DOHH2 (cell line): ENCODE measurements around the gene RAD52.

Experiments used
- H3F3A ChIP-seq: fragments of 200-600 bp; sonication (generic), shearing (Covaris generic); 2 replicates; pipeline ENCODE4 v1.6.0; 2016; ENCODE audit warnings: antibody characterized with exemption, mild to moderate bottlenecking; ENCODE audit not compliant: control insufficient read depth, insufficient read depth
- H3K27ac ChIP-seq: fragments of 200-600 bp; sonication (generic); 2 replicates; pipeline ENCODE4 v1.5.1; 2014; ENCODE audit warnings: low read depth, mild to moderate bottlenecking, low read length, moderate library complexity
- H3K27me3 ChIP-seq: fragments of 200-600 bp; sonication (generic); 2 replicates; pipeline ENCODE4 v1.6.1; 2014; ENCODE audit warnings: mild to moderate bottlenecking, low read length, mixed read lengths; ENCODE audit not compliant: control insufficient read depth
- H3K36me3 ChIP-seq: fragments of 200-600 bp; sonication (generic); 2 replicates; pipeline ENCODE4 v1.6.1; 2014; ENCODE audit warnings: mild to moderate bottlenecking, low read length, moderate library complexity, mixed read lengths; ENCODE audit not compliant: control insufficient read depth
- H3K4me1 ChIP-seq: fragments of 200-600 bp; sonication (generic); 2 replicates; pipeline ENCODE4 v1.6.1; 2014; ENCODE audit warnings: mild to moderate bottlenecking, low read length, mixed read lengths; ENCODE audit not compliant: control insufficient read depth
- H3K4me2 ChIP-seq: fragments of 200-600 bp; sonication (generic); 2 replicates; pipeline ENCODE4 v1.6.0; 2014; ENCODE audit warnings: mild to moderate bottlenecking, low read length, moderate library complexity
- H3K4me3 ChIP-seq: fragments of 200-600 bp; sonication (generic); 2 replicates; pipeline ENCODE4 v1.5.1; 2014; ENCODE audit warnings: mild to moderate bottlenecking, low read length, mixed read lengths
- H3K79me2 ChIP-seq: fragments of 200-600 bp; sonication (generic); 2 replicates; pipeline ENCODE4 v1.6.1; 2014; ENCODE audit warnings: mild to moderate bottlenecking, low read length, mixed read lengths; ENCODE audit not compliant: control insufficient read depth
- H3K9me2 ChIP-seq: fragments of 200-600 bp; sonication (generic); replicated peaks from 2 replicates; pipeline ENCODE4 v1.6.1; 2014; ENCODE audit warnings: mild to moderate bottlenecking, low read length, mixed read lengths; ENCODE audit not compliant: control insufficient read depth
- H3K9me3 ChIP-seq: fragments of 200-600 bp; sonication (generic); 2 replicates; pipeline ENCODE4 v1.6.1; 2014; ENCODE audit warnings: antibody characterized with exemption, low read length, mixed read lengths; ENCODE audit not compliant: control insufficient read depth, insufficient read depth
- H4K20me1 ChIP-seq: fragments of 200-600 bp; sonication (generic); 2 replicates; pipeline ENCODE4 v1.6.0; 2014; ENCODE audit warnings: low read depth, mild to moderate bottlenecking, antibody characterized with exemption, low read length, moderate library complexity; ENCODE audit not compliant: control insufficient read depth, insufficient read depth
- CTCF ChIP-seq: fragments of 200-600 bp; sonication (generic); IDR thresholded peaks from one replicate; pipeline ENCODE4 v1.5.1; 2014; ENCODE audit warnings: antibody characterized with exemption, mild to moderate bottlenecking, low read depth, low read length; ENCODE audit not compliant: poor library complexity, severe bottlenecking
- EZH2phosphoT487 ChIP-seq: fragments of 200-600 bp; sonication (generic); IDR thresholded peaks from 2 replicates; pipeline ENCODE4 v1.6.1; 2017; ENCODE audit warnings: borderline replicate concordance, mild to moderate bottlenecking, antibody characterized with exemption, low read length, moderate library complexity, mixed read lengths

Gene RAD52

GRCh38 chr12:897386-897785, 52.1 kb downstream of the RAD52 start:
- Histone ChIP-seq H3K27ac (no peak overlapping the region), H3F3A (no peaks in the 10 kb centered on the region), H3K9me2 (no peaks in the 10 kb centered on the region), H4K20me1 (no peaks in the 10 kb centered on the region), H3K27me3 (no peaks in the 10 kb centered on the region), H3K9me3 (no peaks in the 10 kb centered on the region), H3K36me3 (peaks cover 73% of the 10 kb centered on the region), H3K79me2 (no peaks in the 10 kb centered on the region), H3K4me1 (no peaks in the 10 kb centered on the region), H3K4me3 (no peak overlapping the region), H3K4me2 (no peak overlapping the region)
- TF ChIP-seq CTCF (no peak), EZH2phosphoT487 (no peak)

- no peaks in the 10 kb centered on the region for H3K9me3 ChIP-seq
- no peaks in the 10 kb centered on the region for H3K79me2 ChIP-seq
- TF ChIP-seq EZH2phosphoT487 (no peak), CTCF (no peak)
- H3F3A ChIP-seq, result no peaks in the 10 kb centered on the region
- H4K20me1 ChIP-seq, result no peaks in the 10 kb centered on the region
- peaks cover 68% of the 10 kb centered on the region for H3K36me3 ChIP-seq
- no peaks in the 10 kb centered on the region for H3K27me3 ChIP-seq
- H3K9me2 ChIP-seq, result no peaks in the 10 kb centered on the region
- H3K4me1 ChIP-seq, result no peaks in the 10 kb centered on the region
- no peak overlapping the region for H3K4me2 ChIP-seq
- H3K4me3 ChIP-seq, result no peak overlapping the region
- no peak overlapping the region for H3K27ac ChIP-seq
Measured at GRCh38 chr12:896031-896430, 53.5 kb downstream of the RAD52 start.

- Histone ChIP-seq H3K9me3 (no peaks in the 10 kb centered on the region), H3K27me3 (no peaks in the 10 kb centered on the region), H3K4me1 (no peaks in the 10 kb centered on the region), H3K4me2 (no peak overlapping the region), H3K9me2 (no peaks in the 10 kb centered on the region), H3K4me3 (no peak overlapping the region), H3F3A (no peaks in the 10 kb centered on the region), H3K27ac (no peak overlapping the region), H3K36me3 (peaks cover 68% of the 10 kb centered on the region), H3K79me2 (no peaks in the 10 kb centered on the region), H4K20me1 (no peaks in the 10 kb centered on the region)
- TF ChIP-seq CTCF (no peak), EZH2phosphoT487 (no peak)
Measured at GRCh38 chr12:894226-894625, 55.3 kb downstream of the RAD52 start.

- Histone ChIP-seq H3K27me3 (no peaks in the 10 kb centered on the region), H3K4me3 (no peak overlapping the region), H3K4me2 (no peak overlapping the region)
Measured at GRCh38 chr12:886206-886605, 63.3 kb downstream of the RAD52 start.

More at GRCh38 chr12:886206-886605, 63.3 kb downstream of the RAD52 start:
- Histone ChIP-seq H3K27ac (no peak overlapping the region), H3K9me3 (no peaks in the 10 kb centered on the region), H3F3A (peaks cover 4% of the 10 kb centered on the region; the same call in 1 of the 2 replicates), H3K79me2 (no peaks in the 10 kb centered on the region), H3K4me1 (no peaks in the 10 kb centered on the region), H3K36me3 (peaks cover 96% of the 10 kb centered on the region), H3K9me2 (no peaks in the 10 kb centered on the region), H4K20me1 (no peaks in the 10 kb centered on the region)
- no peak for TF ChIP-seq EZH2phosphoT487
- no peak for TF ChIP-seq CTCF
